ENCODE results near the gene EYA2. TPM values are rescaled to one million over a fixed set of nuclear protein-coding genes. Genes with fewer than 3 reads are reported as not detected.
A peak's percentile ranks its signal among the peaks of the same experiment; 100 is the strongest.

Gene EYA2
- total and polyA plus RNA-seq, 2 donors from 2014 or later, result 2.6 to 7.9 TPM

DNA sequence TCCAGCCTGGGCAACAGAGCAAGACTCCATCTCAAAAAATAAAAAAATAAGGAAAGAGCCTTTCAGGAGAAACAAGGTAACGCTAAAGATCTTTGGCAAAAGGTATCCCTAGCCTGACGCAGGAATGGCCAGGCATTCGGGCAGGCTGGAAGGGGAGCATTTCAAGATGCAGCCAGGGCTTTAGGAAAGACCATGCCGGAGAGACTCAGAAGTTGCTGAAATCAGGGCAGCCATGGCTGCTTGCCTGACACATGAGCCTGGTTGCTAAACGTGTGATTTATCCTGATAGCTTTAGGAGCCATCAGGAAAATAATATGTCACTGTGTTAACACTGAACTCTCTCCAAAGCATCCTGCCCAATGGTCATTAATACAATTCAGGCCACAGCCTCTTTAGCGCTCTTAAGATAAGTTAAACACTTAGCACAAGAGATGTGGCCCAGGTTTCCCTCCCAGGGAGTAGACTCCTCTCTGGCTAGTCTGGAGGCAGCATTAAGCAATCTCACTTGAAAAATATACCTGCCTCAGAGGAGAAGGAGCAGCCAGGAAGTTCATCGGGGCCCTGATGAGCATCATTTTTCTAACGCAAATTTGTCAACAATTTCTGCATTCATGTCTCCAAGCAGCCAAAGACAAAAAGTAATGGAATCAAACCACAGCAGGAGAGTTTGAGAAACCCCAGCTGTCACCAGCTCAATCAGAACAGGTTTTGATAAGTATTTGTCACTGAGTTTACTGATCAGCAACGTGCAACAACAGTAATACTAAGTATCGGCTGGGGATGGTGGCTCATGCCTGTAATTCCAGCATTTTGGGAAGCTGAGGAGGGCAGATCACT is 261.9 kb downstream of the EYA2 start:
- H3K27ac ChIP-seq (ENCODE audit: low read depth in 2 of 2, low read length in 2 of 2), result no peak overlapping the region
- DNase-seq (peak in 1 of 5 donors; percentile 30), FAIRE-seq (no peak)
- H3K27me3 ChIP-seq (ENCODE audit: control insufficient read depth, insufficient read depth, low read length), result no peaks in the 10 kb centered on the region
- no peaks in the 10 kb centered on the region for H3K4me1 ChIP-seq (ENCODE audit: control insufficient read depth in 2 of 3, insufficient read depth in 2 of 3, low read depth in 1 of 3, low read length in 3 of 3)
- H3K9ac ChIP-seq (ENCODE audit: low read length in 3 of 3), result no peak overlapping the region
- H3K4me3 ChIP-seq (ENCODE audit: low read length in 3 of 3), result no peak overlapping the region
- intact Hi-C loops (cut with DNase I), result loop anchor here (10.0 kb wide), 1 partner anchor 402 kb away; no protein-coding TSS in a partner anchor
- H3K9me3 ChIP-seq (ENCODE audit: control insufficient read depth in 2 of 3, insufficient read depth in 1 of 3, low read length in 3 of 3), result no peaks in the 10 kb centered on the region
- H3K36me3 ChIP-seq (ENCODE audit: control insufficient read depth in 2 of 3, insufficient read depth in 3 of 3, low read length in 3 of 3), result no peaks in the 10 kb centered on the region
- TF ChIP-seq, protein P1, sequence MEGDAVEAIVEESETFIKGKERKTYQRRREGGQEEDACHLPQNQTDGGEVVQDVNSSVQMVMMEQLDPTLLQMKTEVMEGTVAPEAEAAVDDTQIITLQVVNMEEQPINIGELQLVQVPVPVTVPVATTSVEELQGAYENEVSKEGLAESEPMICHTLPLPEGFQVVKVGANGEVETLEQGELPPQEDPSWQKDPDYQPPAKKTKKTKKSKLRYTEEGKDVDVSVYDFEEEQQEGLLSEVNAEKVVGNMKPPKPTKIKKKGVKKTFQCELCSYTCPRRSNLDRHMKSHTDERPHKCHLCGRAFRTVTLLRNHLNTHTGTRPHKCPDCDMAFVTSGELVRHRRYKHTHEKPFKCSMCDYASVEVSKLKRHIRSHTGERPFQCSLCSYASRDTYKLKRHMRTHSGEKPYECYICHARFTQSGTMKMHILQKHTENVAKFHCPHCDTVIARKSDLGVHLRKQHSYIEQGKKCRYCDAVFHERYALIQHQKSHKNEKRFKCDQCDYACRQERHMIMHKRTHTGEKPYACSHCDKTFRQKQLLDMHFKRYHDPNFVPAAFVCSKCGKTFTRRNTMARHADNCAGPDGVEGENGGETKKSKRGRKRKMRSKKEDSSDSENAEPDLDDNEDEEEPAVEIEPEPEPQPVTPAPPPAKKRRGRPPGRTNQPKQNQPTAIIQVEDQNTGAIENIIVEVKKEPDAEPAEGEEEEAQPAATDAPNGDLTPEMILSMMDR (IDR thresholded peaks at IDR 0.05; ENCODE audit: borderline replicate concordance, extremely low read depth, insufficient read depth), result no peak

DNA sequence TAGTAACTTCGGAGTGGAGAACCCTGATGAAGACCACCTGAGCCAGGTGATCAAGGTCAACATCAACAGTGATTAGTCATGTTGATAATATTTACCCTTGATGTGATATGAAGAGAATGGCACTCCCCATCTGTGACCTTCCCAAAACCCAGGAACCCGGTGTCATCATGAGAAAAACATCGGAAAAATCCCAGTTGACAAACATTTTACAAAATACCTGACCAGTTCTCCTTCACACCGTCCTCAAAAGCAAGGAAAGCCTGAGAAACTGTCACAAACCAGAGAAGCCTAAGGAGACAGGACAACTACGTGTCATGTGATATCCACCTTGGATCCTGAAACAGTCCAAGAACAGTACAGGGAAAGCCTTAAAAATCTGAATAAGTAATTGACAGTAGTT is 264.5 kb downstream of the EYA2 start:
- H3K27ac ChIP-seq (ENCODE audit: low read depth in 2 of 2, low read length in 2 of 2), result no peak overlapping the region
- no peaks in the 10 kb centered on the region for H3K9me3 ChIP-seq (ENCODE audit: control insufficient read depth in 2 of 3, insufficient read depth in 1 of 3, low read length in 3 of 3)
- no peaks in the 10 kb centered on the region for H3K27me3 ChIP-seq (ENCODE audit: control insufficient read depth, insufficient read depth, low read length)
- no peaks in the 10 kb centered on the region for H3K36me3 ChIP-seq (ENCODE audit: control insufficient read depth in 2 of 3, insufficient read depth in 3 of 3, low read length in 3 of 3)
- TF ChIP-seq, protein P1 (IDR thresholded peaks at IDR 0.05; ENCODE audit: borderline replicate concordance, extremely low read depth, insufficient read depth), result no peak
- H3K9ac ChIP-seq (ENCODE audit: low read length in 3 of 3), result no peak overlapping the region
- no peak overlapping the region for H3K4me3 ChIP-seq (ENCODE audit: low read length in 3 of 3)
- FAIRE-seq (no peak), DNase-seq (no peak)
- intact Hi-C loops (cut with DNase I), result loop anchor here (10.0 kb wide), 1 partner anchor 404 kb away; no protein-coding TSS in a partner anchor
- no peaks in the 10 kb centered on the region for H3K4me1 ChIP-seq (ENCODE audit: control insufficient read depth in 2 of 3, insufficient read depth in 2 of 3, low read depth in 1 of 3, low read length in 3 of 3)

DNA sequence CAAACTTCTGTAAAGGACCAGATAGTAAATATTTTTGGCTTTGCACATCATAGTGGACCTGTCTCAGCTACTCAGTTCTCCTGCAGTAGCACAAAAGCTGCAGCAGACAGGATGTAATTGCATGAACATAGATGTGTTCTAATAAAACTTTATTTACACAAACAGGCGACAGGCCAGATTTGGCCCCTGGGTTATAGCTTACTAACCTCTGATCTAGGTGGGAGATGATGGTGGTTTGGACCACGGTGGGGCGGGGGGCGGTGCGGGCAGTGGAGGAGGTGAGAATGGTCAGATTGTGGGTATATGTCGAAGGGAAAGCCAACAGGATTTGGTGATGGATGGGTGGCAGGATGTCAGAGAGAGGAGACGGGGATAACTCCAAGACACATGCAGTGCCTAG is 265.6 kb downstream of the EYA2 start:
- TF ChIP-seq, protein P1 (IDR thresholded peaks at IDR 0.05; ENCODE audit: borderline replicate concordance, extremely low read depth, insufficient read depth), result no peak
- FAIRE-seq (no peak), DNase-seq (no peak)
- no peaks in the 10 kb centered on the region for H3K9me3 ChIP-seq (ENCODE audit: control insufficient read depth in 2 of 3, insufficient read depth in 1 of 3, low read length in 3 of 3)
- H3K4me1 ChIP-seq (ENCODE audit: control insufficient read depth in 2 of 3, insufficient read depth in 2 of 3, low read depth in 1 of 3, low read length in 3 of 3), result no peaks in the 10 kb centered on the region
- H3K27me3 ChIP-seq (ENCODE audit: control insufficient read depth, insufficient read depth, low read length), result no peaks in the 10 kb centered on the region
- no peak overlapping the region for H3K9ac ChIP-seq (ENCODE audit: low read length in 3 of 3)
- no peak overlapping the region for H3K27ac ChIP-seq (ENCODE audit: low read depth in 2 of 2, low read length in 2 of 2)
- intact Hi-C loops (cut with DNase I), result no loop called here
- no peak overlapping the region for H3K4me3 ChIP-seq (ENCODE audit: low read length in 3 of 3)
- no peaks in the 10 kb centered on the region for H3K36me3 ChIP-seq (ENCODE audit: control insufficient read depth in 2 of 3, insufficient read depth in 3 of 3, low read length in 3 of 3)

All from kidney (tissue), 14 donors.